Inflammatory macrophage treated with lipopolysaccharide for 1 hour (primary cell): Measurements from ENCODE around the gene LRMDA.
A peak's percentile ranks its signal among the peaks of the same experiment; 100 is the strongest.

Source experiments
- DNase-seq, 2 donors: peaks; one replicate each; pipeline ENCODE4 v3.0.0-alpha.2; 2020 to 2022

The LRMDA gene

GRCh38 chr10:76397181-76398042 is 966.0 kb downstream of the LRMDA start:
- DNase-seq = no peak

GRCh38 chr10:76398043-76398710 is 966.8 kb downstream of the LRMDA start:
- DNase-seq = no peak

- no peak for DNase-seq
Observed at GRCh38 chr10:76399226-76399625, 967.8 kb downstream of the LRMDA start.

- DNase-seq = no peak
Observed at GRCh38 chr10:76401006-76401405, 969.6 kb downstream of the LRMDA start.

GRCh38 chr10:76403912-76404311 is 972.5 kb downstream of the LRMDA start:
- DNase-seq = peak; percentile 91

GRCh38 chr10:76404531-76404930 is 973.1 kb downstream of the LRMDA start:
- peak; percentile 25 to 51 for DNase-seq

GRCh38 chr10:76405922-76406321 is 974.5 kb downstream of the LRMDA start:
- peak; percentile 43 to 49 for DNase-seq

- peak in 1 of 2 donors; percentile 9 for DNase-seq
Observed at GRCh38 chr10:76408646-76409045, 977.2 kb downstream of the LRMDA start.

GRCh38 chr10:76411729-76412435 is 980.5 kb downstream of the LRMDA start:
- DNase-seq = no peak

GRCh38 chr10:76415554-76415953 is 984.1 kb downstream of the LRMDA start:
- no peak for DNase-seq

GRCh38 chr10:76416642-76417041 is 985.2 kb downstream of the LRMDA start:
- no peak for DNase-seq

GRCh38 chr10:76420725-76421124 is 989.3 kb downstream of the LRMDA start:
- DNase-seq = no peak

GRCh38 chr10:76422769-76423168 is 991.3 kb downstream of the LRMDA start:
- no peak for DNase-seq

- DNase-seq = peak; percentile 10 to 13
Observed at GRCh38 chr10:76428551-76429367, 997.3 kb downstream of the LRMDA start.

- DNase-seq = no peak
Observed at GRCh38 chr10:76429368-76430060, 998.1 kb downstream of the LRMDA start.

GRCh38 chr10:76430061-76430645 is 998.7 kb downstream of the LRMDA start:
- DNase-seq = no peak

GRCh38 chr10:76432016-76433012 is 1000.9 kb downstream of the LRMDA start:
- no peak for DNase-seq

GRCh38 chr10:76433161-76434005 is 1002.0 kb downstream of the LRMDA start:
- DNase-seq = no peak

GRCh38 chr10:76435157-76435556 is 1003.7 kb downstream of the LRMDA start:
- DNase-seq = no peak
